Spleen (tissue), 7 donors: Measurements from ENCODE around the gene KCNAB2.

ENCODE experiments used
- POLR2A ChIP-seq, 3 donors: fragments of 450-650 bp; IDR thresholded peaks; one replicate each; pipeline ENCODE4 v1.5.1; 2017; ENCODE audit warnings: antibody characterized with exemption in 3 of 3, mild to moderate bottlenecking in 1 of 3
- POLR2AphosphoS5 ChIP-seq, 3 donors: sonication (generic); formaldehyde crosslinking; IDR thresholded peaks; one replicate each; pipeline ENCODE4 v1.5.1; 2017; ENCODE audit warnings: antibody characterized with exemption in 3 of 3
- TF ChIP-seq, protein P1 (sequence below), 11 experiments: fragments of 200-600 bp in 7 of 11; fragments of 450-650 bp in 4 of 11; sonication (generic) in 4 of 11; IDR thresholded peaks in 8 of 11; conservative IDR thresholded peaks in 3 of 11; 1 replicate in 7 of 11; 2 replicates in 4 of 11; pipeline versions ENCODE4 v1.4.0 to v1.8.0; 2016 to 2021; ENCODE audit warnings: antibody characterized with exemption in 11 of 11, inconsistent platforms in 4 of 11, mild to moderate bottlenecking in 1 of 11
- donor health status: DM: no; HTN: no; CAD: no; lungs with moderate emphysema.
- donor health status: DM: no; HTN: no; CAD: no.
- donor health status: DM: no; HTN: no; CAD: no.

DNA sequence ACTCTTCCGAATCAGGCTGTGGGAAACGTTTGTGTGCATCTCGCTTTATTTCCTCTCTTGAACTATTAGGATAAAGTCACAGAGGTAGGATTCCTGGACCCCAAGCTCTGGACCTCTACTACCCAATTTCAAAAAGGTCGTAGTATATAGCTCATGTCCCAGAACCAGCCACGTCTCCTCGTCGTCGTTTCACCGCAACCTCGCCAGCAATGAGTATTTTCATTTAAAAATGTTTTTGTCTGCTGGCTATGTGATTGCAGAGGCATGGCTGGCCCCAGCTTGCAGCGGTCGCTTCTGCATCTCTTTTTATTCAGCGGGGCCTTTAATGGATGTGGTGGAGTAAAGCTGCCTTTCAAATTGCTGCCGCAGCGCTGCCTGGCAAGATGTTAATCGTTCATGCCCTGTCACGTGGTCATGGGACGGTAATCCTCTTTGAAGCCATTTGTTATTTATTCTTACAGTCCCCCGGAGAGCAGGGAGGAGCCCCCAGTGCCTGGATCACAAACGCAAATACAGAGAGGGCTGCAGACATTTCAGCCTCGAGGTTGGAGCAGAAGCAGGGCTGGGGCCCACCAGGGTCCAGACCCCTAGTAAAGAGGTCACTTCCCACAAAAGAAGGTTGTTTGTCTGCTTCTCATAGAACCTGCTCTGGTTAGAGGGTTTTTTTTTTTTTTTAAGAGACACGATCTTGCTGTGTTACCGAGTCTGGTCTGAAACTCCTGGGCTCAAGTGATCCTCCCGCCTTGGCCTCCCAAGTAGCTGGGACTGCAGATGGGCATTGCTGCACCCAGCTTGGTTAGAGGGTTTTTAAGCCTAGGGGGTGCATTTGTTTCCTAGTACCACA is 41.9 kb upstream of the KCNAB2 start:
- TF ChIP-seq, protein P1, sequence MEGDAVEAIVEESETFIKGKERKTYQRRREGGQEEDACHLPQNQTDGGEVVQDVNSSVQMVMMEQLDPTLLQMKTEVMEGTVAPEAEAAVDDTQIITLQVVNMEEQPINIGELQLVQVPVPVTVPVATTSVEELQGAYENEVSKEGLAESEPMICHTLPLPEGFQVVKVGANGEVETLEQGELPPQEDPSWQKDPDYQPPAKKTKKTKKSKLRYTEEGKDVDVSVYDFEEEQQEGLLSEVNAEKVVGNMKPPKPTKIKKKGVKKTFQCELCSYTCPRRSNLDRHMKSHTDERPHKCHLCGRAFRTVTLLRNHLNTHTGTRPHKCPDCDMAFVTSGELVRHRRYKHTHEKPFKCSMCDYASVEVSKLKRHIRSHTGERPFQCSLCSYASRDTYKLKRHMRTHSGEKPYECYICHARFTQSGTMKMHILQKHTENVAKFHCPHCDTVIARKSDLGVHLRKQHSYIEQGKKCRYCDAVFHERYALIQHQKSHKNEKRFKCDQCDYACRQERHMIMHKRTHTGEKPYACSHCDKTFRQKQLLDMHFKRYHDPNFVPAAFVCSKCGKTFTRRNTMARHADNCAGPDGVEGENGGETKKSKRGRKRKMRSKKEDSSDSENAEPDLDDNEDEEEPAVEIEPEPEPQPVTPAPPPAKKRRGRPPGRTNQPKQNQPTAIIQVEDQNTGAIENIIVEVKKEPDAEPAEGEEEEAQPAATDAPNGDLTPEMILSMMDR (IDR thresholded peaks at IDR 0.05 in 8 of 11, conservative IDR thresholded peaks at IDR 0.05 in 3 of 11): no peak
- TF ChIP-seq POLR2AphosphoS5 (IDR thresholded peaks at IDR 0.05) (no peak), POLR2A (IDR thresholded peaks at IDR 0.05) (no peak)
